GM21619 (cell line): ENCODE results near the gene ARHGEF5.
"Not testable (repeated sequence)": the region's sequence is repeated elsewhere in the genome, so short reads cannot be mapped to it uniquely, and the experiment has no call there.

Experiments used
- ATAC-seq: cut with Tn5 transposase; IDR thresholded peaks from one replicate; pipeline ENCODE4 v1.9.1; 2021; ENCODE audit not compliant: unreplicated experiment

Gene ARHGEF5

GRCh38 chr7:144355176-144355822 is at the start of gene ARHGEF5:
Gene ARHGEF5, plus strand, starts transcription at chr7:144355402. Its CDS starts 7,268 bp downstream, at chr7:144362670.
- ATAC-seq = peak; percentile 72

GRCh38 chr7:144309702-144310101 is 45.5 kb upstream of the ARHGEF5 start:
- not testable (repeated sequence) for ATAC-seq

- not testable (repeated sequence) for ATAC-seq
Measured at GRCh38 chr7:144311218-144311617, 44.0 kb upstream of the ARHGEF5 start.

DNA sequence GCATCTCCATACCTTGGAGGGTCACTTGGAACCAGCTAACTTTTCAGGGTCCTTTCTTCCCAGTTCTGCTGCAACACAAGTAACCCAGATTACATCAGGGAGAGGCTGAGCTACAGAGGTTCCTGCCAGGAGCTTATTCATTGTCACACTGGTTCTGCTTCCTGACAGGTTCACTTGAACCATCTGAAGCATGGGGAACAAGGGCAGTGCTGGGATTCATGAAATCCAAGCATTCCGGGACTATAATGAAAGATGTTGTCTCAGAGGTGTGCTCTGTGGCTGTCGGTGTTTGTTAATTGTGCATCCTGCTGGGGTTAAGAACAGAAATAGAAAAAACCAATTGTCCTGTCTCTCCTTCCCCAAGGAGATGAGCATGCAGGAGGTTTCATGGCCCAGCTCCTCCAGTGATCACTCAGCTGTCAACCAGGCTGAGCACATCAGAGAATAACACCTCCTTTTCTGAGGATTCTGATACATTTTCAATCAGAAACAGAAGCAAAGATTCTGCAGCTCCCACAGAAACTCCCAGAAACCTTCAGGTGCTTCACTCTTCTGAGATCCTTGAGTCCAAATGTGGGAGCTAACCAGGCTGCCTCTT is 43.2 kb upstream of the ARHGEF5 start, which contains the start of gene OR2A1:
OR2A1 (plus strand) TSS at position 548 of the 598 bp plus-strand sequence. CDS start 5,706 bp downstream, outside the sequence.
- not testable (repeated sequence) for ATAC-seq

- not testable (repeated sequence) for ATAC-seq
Measured at GRCh38 chr7:144317537-144317936, 37.7 kb upstream of the ARHGEF5 start.

DNA sequence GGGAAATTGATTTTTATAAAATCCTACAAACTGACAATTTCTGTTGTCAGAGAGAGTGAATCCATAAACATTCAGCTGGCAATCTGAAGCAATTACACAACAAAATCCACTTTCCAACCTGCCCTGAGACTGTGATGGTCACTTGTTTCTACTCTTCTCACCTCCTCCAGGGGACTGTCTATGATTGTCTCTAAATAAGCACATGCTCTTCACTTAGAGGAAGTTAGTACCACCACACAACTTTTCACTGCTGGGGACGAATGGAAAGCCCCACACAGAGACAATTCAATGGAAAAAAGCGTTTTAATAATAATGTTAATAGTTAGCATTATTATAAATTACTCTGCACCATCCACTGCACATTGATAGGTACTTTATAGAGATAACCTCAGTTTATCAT is 35.7 kb upstream of the ARHGEF5 start:
- ATAC-seq = not testable (repeated sequence)

DNA sequence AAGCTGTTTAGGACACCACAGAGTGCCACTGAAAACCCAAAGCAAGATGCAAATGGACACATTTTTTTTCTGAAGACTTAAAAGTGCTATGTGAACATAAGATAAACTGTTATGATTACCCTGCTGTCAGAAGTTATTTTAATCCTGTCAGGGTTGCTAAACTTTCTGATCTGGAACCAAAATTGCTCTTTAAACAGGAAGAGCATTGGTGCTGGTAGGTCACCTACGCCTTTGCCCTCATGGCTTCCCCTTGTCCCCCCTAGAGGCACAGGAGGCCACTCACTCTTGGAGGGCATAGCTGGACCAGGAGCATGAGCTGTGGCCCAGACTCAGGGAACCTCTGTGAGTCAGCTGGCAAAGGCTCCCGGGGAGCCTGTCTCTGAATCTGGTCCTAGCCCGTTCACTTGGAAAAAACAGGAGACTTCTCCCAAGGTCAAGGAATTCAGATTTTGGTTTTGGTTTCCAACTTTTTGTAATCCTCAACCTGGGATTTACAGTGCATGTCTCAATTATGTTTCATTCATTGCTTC is 33.5 kb upstream of the ARHGEF5 start:
- ATAC-seq = not testable (repeated sequence)

DNA sequence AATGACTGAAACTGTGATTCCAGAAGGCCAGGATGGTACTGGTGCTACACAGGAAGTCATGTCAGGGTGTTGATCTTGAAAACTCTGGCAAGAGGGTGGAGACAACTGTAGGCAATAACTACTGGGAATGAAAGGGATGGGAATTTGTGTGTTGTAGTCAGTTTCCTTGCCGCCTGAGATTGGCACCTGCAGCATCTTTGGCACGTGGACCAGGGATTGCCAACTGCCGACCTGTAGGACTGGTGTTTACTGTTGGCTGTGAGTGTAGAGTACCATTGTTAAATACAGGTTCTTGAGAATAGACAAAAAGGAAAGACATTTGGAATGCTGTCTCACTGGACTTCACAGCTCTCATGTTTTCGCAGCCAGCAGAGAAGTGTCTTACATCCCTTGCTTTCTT is 31.8 kb upstream of the ARHGEF5 start:
- not testable (repeated sequence) for ATAC-seq

GRCh38 chr7:144325868-144326267 is 29.3 kb upstream of the ARHGEF5 start:
- not testable (repeated sequence) for ATAC-seq

- not testable (repeated sequence) for ATAC-seq
Measured at GRCh38 chr7:144330044-144330443, 25.2 kb upstream of the ARHGEF5 start.

GRCh38 chr7:144331221-144331995 is 23.8 kb upstream of the ARHGEF5 start:
- not testable (repeated sequence) for ATAC-seq

DNA sequence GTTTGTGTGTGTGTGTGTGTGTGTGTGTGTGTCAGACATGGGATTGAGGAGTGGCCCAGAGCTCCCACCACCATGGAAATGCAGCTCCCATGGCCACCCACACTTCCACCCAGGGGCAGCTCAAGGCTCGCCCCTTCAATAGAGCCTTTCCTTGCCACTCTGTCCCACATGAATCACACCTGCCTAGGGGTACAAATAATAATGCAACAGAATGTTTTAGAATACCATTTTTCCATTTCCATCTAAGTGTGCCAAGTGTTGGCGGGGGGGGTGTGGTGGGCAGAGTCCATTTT is 23.3 kb upstream of the ARHGEF5 start:
- ATAC-seq = not testable (repeated sequence)

- peak; percentile 26 for ATAC-seq
Measured at GRCh38 chr7:144348625-144349024, 6.6 kb upstream of the ARHGEF5 start.

DNA sequence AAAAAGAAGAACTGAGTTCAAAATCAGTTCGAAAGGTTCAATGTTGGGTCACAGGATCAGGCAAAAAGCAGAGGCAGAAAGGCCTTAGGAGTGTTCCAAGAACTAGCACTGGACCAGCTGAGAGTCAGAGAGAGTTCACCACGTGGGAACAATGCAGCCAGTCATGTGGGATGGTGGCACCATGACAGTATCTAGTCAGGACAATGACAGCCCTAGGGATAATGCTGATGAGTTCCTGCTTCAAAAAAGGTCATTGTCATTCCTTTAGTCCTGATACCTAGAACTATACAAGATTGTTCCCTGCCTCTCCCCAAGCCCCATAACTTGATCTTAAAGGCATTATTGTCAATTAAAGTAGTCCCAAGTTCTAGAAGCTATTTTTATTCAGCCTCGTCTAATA is 3.5 kb upstream of the ARHGEF5 start:
- not testable (repeated sequence) for ATAC-seq

- not testable (repeated sequence) for ATAC-seq
Measured at GRCh38 chr7:144356185-144356584, 983 bp downstream of the ARHGEF5 start.

DNA sequence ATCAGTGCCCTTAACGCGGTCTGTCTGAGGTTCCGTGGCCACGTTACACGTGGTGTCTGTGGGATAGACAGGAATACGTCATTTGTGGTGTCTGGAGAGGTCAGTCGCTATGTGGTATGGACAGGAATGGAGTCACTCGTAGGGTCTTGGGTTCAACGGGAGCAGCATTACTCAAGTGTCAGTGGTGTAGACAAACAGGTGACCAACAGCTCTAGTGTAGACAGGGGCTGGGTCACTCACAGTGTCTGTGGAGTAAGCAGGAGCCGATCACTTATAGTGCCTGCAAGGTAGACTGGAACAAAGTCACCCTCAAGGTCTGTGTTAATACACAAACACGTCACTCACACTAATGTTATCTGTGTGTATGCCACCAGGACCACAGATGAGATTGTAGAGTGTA is 1.7 kb downstream of the ARHGEF5 start:
- not testable (repeated sequence) for ATAC-seq

GRCh38 chr7:144362061-144362460 is 6.9 kb downstream of the ARHGEF5 start:
- ATAC-seq = not testable (repeated sequence)

- not testable (repeated sequence) for ATAC-seq
Measured at GRCh38 chr7:144365523-144365922, 10.3 kb downstream of the ARHGEF5 start.

- not testable (repeated sequence) for ATAC-seq
Measured at GRCh38 chr7:144367250-144367649, 12.0 kb downstream of the ARHGEF5 start.

DNA sequence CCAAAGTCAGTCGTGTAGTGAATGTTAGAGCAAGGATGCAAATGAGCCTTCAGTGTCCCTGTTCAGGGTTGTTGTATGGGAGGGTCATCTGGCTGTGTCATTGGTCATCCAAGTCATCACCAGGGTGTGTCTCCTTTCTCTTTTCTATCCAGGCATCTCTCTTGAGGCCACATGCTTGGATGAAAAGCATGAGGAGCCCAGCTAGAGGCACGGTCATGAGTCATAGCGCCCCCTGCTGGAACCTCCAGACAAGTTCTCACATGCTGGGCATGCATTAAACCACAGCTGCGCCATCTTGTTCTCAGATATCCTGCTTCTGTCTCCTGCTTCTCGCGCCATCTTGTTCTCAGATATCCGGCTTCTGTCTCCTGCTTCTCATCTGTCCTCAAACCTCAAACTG is 14.0 kb downstream of the ARHGEF5 start:
- ATAC-seq = not testable (repeated sequence)

- ATAC-seq = no peak
Measured at GRCh38 chr7:144378651-144379050, 23.4 kb downstream of the ARHGEF5 start.
